Smooth muscle cell (in vitro differentiated cells): ENCODE results near the gene TENM4. TPM values are rescaled to one million over a fixed set of nuclear protein-coding genes. Genes with fewer than 3 reads are reported as not detected.

ENCODE experiments used
- DNase-seq: peaks from one replicate; lab custom pipeline; 2025; ENCODE audit not compliant: unreplicated experiment; lab: John Stamatoyannopoulos, UW
- H2AFZ ChIP-seq: fragments of 200-600 bp; sonication (generic); 2 replicates; pipeline ENCODE4 v1.6.0; 2016; ENCODE audit warnings: antibody characterized with exemption, low read depth, mild to moderate bottlenecking
- H3F3A ChIP-seq: fragments of 200-600 bp; sonication (generic); 2 replicates; pipeline ENCODE4 v1.6.0; 2017; ENCODE audit warnings: antibody characterized with exemption, low read depth
- H3K27ac ChIP-seq: fragments of 200-600 bp; sonication (generic); 2 replicates; pipeline ENCODE4 v1.5.1; 2016; ENCODE audit warnings: low read depth, mild to moderate bottlenecking
- H3K27me3 ChIP-seq: fragments of 200-600 bp; sonication (generic); 2 replicates; pipeline ENCODE4 v1.6.1; 2016; ENCODE audit warnings: low read depth, mild to moderate bottlenecking
- H3K36me3 ChIP-seq: fragments of 200-600 bp; sonication (generic); 2 replicates; pipeline ENCODE4 v1.5.1; 2016; ENCODE audit warnings: low read depth
- H3K4me1 ChIP-seq: fragments of 200-600 bp; sonication (generic); 2 replicates; pipeline ENCODE4 v1.5.1; 2016; ENCODE audit warnings: low read depth
- H3K4me2 ChIP-seq: fragments of 200-600 bp; sonication (generic); 2 replicates; pipeline ENCODE4 v1.6.0; 2016; ENCODE audit warnings: mild to moderate bottlenecking
- H3K4me3 ChIP-seq: fragments of 200-600 bp; sonication (generic); 2 replicates; pipeline ENCODE4 v1.5.1; 2016; ENCODE audit warnings: mild to moderate bottlenecking
- H3K79me2 ChIP-seq: fragments of 200-600 bp; sonication (generic); 2 replicates; pipeline ENCODE4 v1.6.0; 2016; ENCODE audit warnings: low read depth, mild to moderate bottlenecking
- H3K9ac ChIP-seq: fragments of 200-600 bp; sonication (generic); 2 replicates; pipeline ENCODE4 v1.6.0; 2016; ENCODE audit warnings: low read depth
- H3K9me3 ChIP-seq: fragments of 200-600 bp; sonication (generic); replicated peaks from 2 replicates; pipeline ENCODE4 v1.5.1; 2016; ENCODE audit warnings: low read depth
- H4K20me1 ChIP-seq: fragments of 200-600 bp; sonication (generic); 2 replicates; pipeline ENCODE4 v1.6.0; 2016; ENCODE audit warnings: low read depth
- CTCF ChIP-seq: fragments of 200-600 bp; sonication (generic); IDR thresholded peaks from 2 replicates; pipeline ENCODE4 v1.5.1; 2017; ENCODE audit warnings: borderline replicate concordance, mild to moderate bottlenecking, antibody characterized with exemption; ENCODE audit not compliant: insufficient read depth, poor library complexity, severe bottlenecking
- WGBS: methylation state at CpG from one replicate; pipeline ENCODE4 v1.1.7; 2016; ENCODE audit warnings: low lambda C conversion rate; 5-methylcytosine and 5-hydroxymethylcytosine counted together
- polyA plus RNA-seq: library from polyadenylated mRNA; unstranded; fragments of >200 nt; fragmentation: Nextera tagmentation; extraction: Ambion mirVana; gene quantifications from 2 replicates; pipeline ENCODE4 v1.2.1, GENCODE V29; 2016
- total RNA-seq: library from RNA; depleted of rRNA; stranded (reverse); fragments of >200 nt; gene quantifications from 2 replicates; pipeline ENCODE4 v1.2.3, GENCODE V29; 2014

Gene TENM4
- total and polyA plus RNA-seq, 2 experiments from 2014 or later: 31.6 to 38.2 TPM

- no peak overlapping the region for H3K9ac ChIP-seq
- no peaks in the 10 kb centered on the region for H3K79me2 ChIP-seq
- H3K4me2 ChIP-seq: no peak overlapping the region
- H2AFZ ChIP-seq: no peak overlapping the region
- H3K4me3 ChIP-seq: no peak overlapping the region
- no peaks in the 10 kb centered on the region for H3K9me3 ChIP-seq
- no peak for DNase-seq
- no peak overlapping the region for H3K27ac ChIP-seq
- 96% methylated on average over 2 of the region's 2 CpGs for WGBS
- H4K20me1 ChIP-seq: no peaks in the 10 kb centered on the region
- peaks cover 6% of the 10 kb centered on the region for H3F3A ChIP-seq
- H3K4me1 ChIP-seq: no peaks in the 10 kb centered on the region
- no peak for TF ChIP-seq CTCF
- H3K36me3 ChIP-seq: no peaks in the 10 kb centered on the region
- no peaks in the 10 kb centered on the region for H3K27me3 ChIP-seq
These were observed 24.3 kb upstream of the TENM4 start for GRCh38 chr11:79465160-79465559.

- no peak overlapping the region for H3K27ac ChIP-seq
- H4K20me1 ChIP-seq: no peaks in the 10 kb centered on the region
- H3K79me2 ChIP-seq: no peaks in the 10 kb centered on the region
- no peaks in the 10 kb centered on the region for H3K4me1 ChIP-seq
- no peak overlapping the region for H3K4me3 ChIP-seq
- no peak overlapping the region for H2AFZ ChIP-seq
- H3K9ac ChIP-seq: no peak overlapping the region
- H3K27me3 ChIP-seq: no peaks in the 10 kb centered on the region
- H3F3A ChIP-seq: peaks cover 6% of the 10 kb centered on the region
- no peak overlapping the region for H3K4me2 ChIP-seq
- WGBS: 85% methylated on average over 7 of the region's 7 CpGs
- no peaks in the 10 kb centered on the region for H3K36me3 ChIP-seq
- no peaks in the 10 kb centered on the region for H3K9me3 ChIP-seq
- no peak for TF ChIP-seq CTCF
- DNase-seq: no peak
These were observed 21.1 kb upstream of the TENM4 start for GRCh38 chr11:79461666-79462645.

GRCh38 chr11:79461144-79461543, 20.3 kb upstream of the TENM4 start:
- no peak overlapping the region for H3K9ac ChIP-seq
- no peak overlapping the region for H3K4me2 ChIP-seq

More at GRCh38 chr11:79461144-79461543, 20.3 kb upstream of the TENM4 start:
- H3K36me3 ChIP-seq: no peaks in the 10 kb centered on the region
- no peaks in the 10 kb centered on the region for H3K27me3 ChIP-seq
- H3K27ac ChIP-seq: no peak overlapping the region
- H3K9me3 ChIP-seq: no peaks in the 10 kb centered on the region
- H3K79me2 ChIP-seq: no peaks in the 10 kb centered on the region
- peaks cover 6% of the 10 kb centered on the region for H3F3A ChIP-seq
- DNase-seq: no peak
- no peaks in the 10 kb centered on the region for H4K20me1 ChIP-seq
- no peaks in the 10 kb centered on the region for H3K4me1 ChIP-seq
- H3K4me3 ChIP-seq: no peak overlapping the region
- 69% methylated on average over 2 of the region's 2 CpGs for WGBS
- peak; percentile 72 for TF ChIP-seq CTCF
- H2AFZ ChIP-seq: peak overlapping the region; percentile 8
